ENCODE results near the gene SEC24C. TPM values are rescaled to one million over a fixed set of nuclear protein-coding genes. Genes with fewer than 3 reads are reported as not detected.
"Not testable (repeated sequence)": the region's sequence is repeated elsewhere in the genome, so short reads cannot be mapped to it uniquely, and the experiment has no call there.

Gene SEC24C
- total and polyA plus RNA-seq, 2 of the 4 experiments (the other 2 are of a cell fraction), result 74.2 to 88.9 TPM

- BruUV-seq (replicated peaks); intact Hi-C loops (cut with micrococcal nuclease); in situ Hi-C loops (cut with MboI; ENCODE audit: low sequenced_read_pairs): not testable (repeated sequence)
These were observed 45.4 kb upstream of the SEC24C start for GRCh38 chr10:73698819-73699218.

GRCh38 chr10:73703924-73704323 lies 40.2 kb upstream of the SEC24C start:
- H3K27me3 ChIP-seq (ENCODE audit: control insufficient read depth, insufficient read depth, low read length); dilution Hi-C loops (cut with HindIII; ENCODE audit: low sequenced_read_pairs, unreplicated experiment); H3K4me3 ChIP-seq (ENCODE audit: insufficient read depth, low read depth, low read length); H2AFZ ChIP-seq (replicated peaks; ENCODE audit: low read length, poor library complexity); H4K91ac ChIP-seq (ENCODE audit: insufficient read depth, low read depth, low read length); H3K4ac ChIP-seq (ENCODE audit: low read depth, low read length); H3K36me3 ChIP-seq (ENCODE audit: control insufficient read depth, insufficient read depth, low read length); POLR2A ChIA-PET (ENCODE audit: unreplicated experiment); intact Hi-C loops (cut with micrococcal nuclease); H3K18ac ChIP-seq (ENCODE audit: low read depth, low read length); H2BK15ac ChIP-seq (ENCODE audit: low read depth, low read length); H2AK5ac ChIP-seq (ENCODE audit: low read depth, low read length); H2BK20ac ChIP-seq (ENCODE audit: low read depth, low read length); BruUV-seq (replicated peaks); H2BK120ac ChIP-seq (ENCODE audit: low read depth, low read length); H3K56ac ChIP-seq (ENCODE audit: extremely low read depth, insufficient read depth, low read length); H3K23ac ChIP-seq (ENCODE audit: low read depth, low read length); H3K27ac ChIP-seq (ENCODE audit: insufficient read depth, low read length); H3K79me1 ChIP-seq (ENCODE audit: low read depth in 1 of 2, low read length in 2 of 2); H3K14ac ChIP-seq (replicated peaks; ENCODE audit: low read depth, low read length); H2BK5ac ChIP-seq (ENCODE audit: low read depth, low read length, poor library complexity, severe bottlenecking); H4K5ac ChIP-seq (ENCODE audit: low read depth, low read length); H3K9ac ChIP-seq (ENCODE audit: low read depth, low read length); H4K20me1 ChIP-seq (ENCODE audit: insufficient read depth, low read length); H2AK9ac ChIP-seq (replicated peaks; ENCODE audit: low read depth, low read length, poor library complexity); ATAC-seq (ENCODE audit: low read depth); H3K9me1 ChIP-seq (ENCODE audit: insufficient read depth, low read length); H3K4me2 ChIP-seq (ENCODE audit: low read depth, low read length); H3K9me3 ChIP-seq (ENCODE audit: control insufficient read depth, insufficient read depth, low read length); DNase-seq; in situ Hi-C loops (cut with MboI; ENCODE audit: low sequenced_read_pairs); CTCF ChIA-PET; H4K8ac ChIP-seq (ENCODE audit: low read depth in 2 of 2, low read length in 2 of 2): not testable (repeated sequence)
- H3K4me1 ChIP-seq (ENCODE audit: control insufficient read depth, insufficient read depth, low read length), result peaks cover 12% of the 10 kb centered on the region

More at GRCh38 chr10:73698819-73699218, 45.4 kb upstream of the SEC24C start:
- H3K9me1 ChIP-seq (ENCODE audit: insufficient read depth, low read length); H3K23ac ChIP-seq (ENCODE audit: low read depth, low read length); H3K79me1 ChIP-seq (ENCODE audit: low read depth in 1 of 2, low read length in 2 of 2); H3K4me3 ChIP-seq (ENCODE audit: insufficient read depth, low read depth, low read length); H2AK9ac ChIP-seq (replicated peaks; ENCODE audit: low read depth, low read length, poor library complexity); H3K36me3 ChIP-seq (ENCODE audit: control insufficient read depth, insufficient read depth, low read length); H2BK120ac ChIP-seq (ENCODE audit: low read depth, low read length); H3K56ac ChIP-seq (ENCODE audit: extremely low read depth, insufficient read depth, low read length); H2AK5ac ChIP-seq (ENCODE audit: low read depth, low read length); H3K9me3 ChIP-seq (ENCODE audit: control insufficient read depth, insufficient read depth, low read length); H2BK20ac ChIP-seq (ENCODE audit: low read depth, low read length); H3K18ac ChIP-seq (ENCODE audit: low read depth, low read length); H4K91ac ChIP-seq (ENCODE audit: insufficient read depth, low read depth, low read length); H3K4ac ChIP-seq (ENCODE audit: low read depth, low read length); H2BK5ac ChIP-seq (ENCODE audit: low read depth, low read length, poor library complexity, severe bottlenecking); CTCF ChIA-PET; H4K20me1 ChIP-seq (ENCODE audit: insufficient read depth, low read length); H3K27me3 ChIP-seq (ENCODE audit: control insufficient read depth, insufficient read depth, low read length); H2BK15ac ChIP-seq (ENCODE audit: low read depth, low read length); H3K9ac ChIP-seq (ENCODE audit: low read depth, low read length); ATAC-seq (ENCODE audit: low read depth); dilution Hi-C loops (cut with HindIII; ENCODE audit: low sequenced_read_pairs, unreplicated experiment); H4K5ac ChIP-seq (ENCODE audit: low read depth, low read length); H3K4me2 ChIP-seq (ENCODE audit: low read depth, low read length); H2AFZ ChIP-seq (replicated peaks; ENCODE audit: low read length, poor library complexity); H3K14ac ChIP-seq (replicated peaks; ENCODE audit: low read depth, low read length); H4K8ac ChIP-seq (ENCODE audit: low read depth in 2 of 2, low read length in 2 of 2); H3K27ac ChIP-seq (ENCODE audit: insufficient read depth, low read length); H3K4me1 ChIP-seq (ENCODE audit: control insufficient read depth, insufficient read depth, low read length); POLR2A ChIA-PET (ENCODE audit: unreplicated experiment); DNase-seq: not testable (repeated sequence)
- WGBS, 2 experiments (ENCODE audit: extremely low coverage in 2 of 2, insufficient read length in 1 of 2), result no CpG with 5 or more reads among the region's 2 CpGs

Measured in IMR-90 (cell line).